ENCODE measurements around the gene COMMD3. TPM values are rescaled to one million over a fixed set of nuclear protein-coding genes. Genes with fewer than 3 reads are reported as not detected.
"Not testable (repeated sequence)": the region's sequence is repeated elsewhere in the genome, so short reads cannot be mapped to it uniquely, and the experiment has no call there.

Gene COMMD3
- total and polyA plus RNA-seq, 2 donors (not counting 1 experiment from before 2014, with no cell fraction given) = 46.0 to 74.3 TPM

GRCh38 chr10:22356324-22356873, 40.2 kb downstream of the COMMD3 start:
- TF ChIP-seq CTCF (IDR thresholded peaks at IDR 0.05) (no peak), EZH2 (IDR thresholded peaks at IDR 0.05; ENCODE audit: borderline replicate concordance, insufficient read depth, low read depth, low read length, poor library complexity, severe bottlenecking) (no peak)
- no peak overlapping the region for H3K4me3 ChIP-seq (ENCODE audit: control extremely low read depth in 1 of 5, extremely low read depth in 1 of 5, insufficient read depth in 1 of 5, low read depth in 2 of 5, low read length in 4 of 5)
- WGBS (ENCODE audit: insufficient coverage) = 89% methylated on average over 1 of the region's 4 CpGs
- Mint-ChIP-seq H3K9me3 (ENCODE audit: insufficient read depth) (no peaks in the 10 kb centered on the region), H3K27me3 (peaks cover 7% of the 10 kb centered on the region), H3K4me1 (no peaks in the 10 kb centered on the region), H3K27ac (no peak overlapping the region), H3K4me3 (no peak overlapping the region)
- ATAC-seq (ENCODE audit: low read depth) = no peak
- no peak overlapping the region for H3K27ac ChIP-seq (ENCODE audit: low read length in 2 of 2)
- H3K79me2 ChIP-seq (ENCODE audit: control insufficient read depth, insufficient read depth, low read length) = no peaks in the 10 kb centered on the region
- no peak for DNase-seq
- H2AFZ ChIP-seq (ENCODE audit: insufficient read depth, low read depth, low read length, poor library complexity, severe bottlenecking) = no peak overlapping the region
- no peak overlapping the region for H3K4me2 ChIP-seq (replicated peaks; ENCODE audit: low read depth, low read length, poor library complexity, severe bottlenecking)
- POLR2A ChIA-PET = no interaction called here
- no peaks in the 10 kb centered on the region for H3K4me1 ChIP-seq (ENCODE audit: control insufficient read depth in 2 of 2, insufficient read depth in 2 of 2, low read length in 2 of 2)
- no peak overlapping the region for H3K9ac ChIP-seq (ENCODE audit: low read length)
- H3K27me3 ChIP-seq (replicated peaks in 1 of 4; ENCODE audit: control extremely low read depth in 1 of 4, control insufficient read depth in 3 of 4, insufficient read depth in 4 of 4, low read length in 3 of 4) = no peaks in the 10 kb centered on the region
- no peaks in the 10 kb centered on the region for H4K20me1 ChIP-seq (ENCODE audit: control insufficient read depth, insufficient read depth, low read length, poor library complexity, severe bottlenecking)
- no peaks in the 10 kb centered on the region for H3K36me3 ChIP-seq (replicated peaks in 1 of 2; ENCODE audit: control extremely low read depth in 1 of 2, control insufficient read depth in 1 of 2, extremely low read depth in 1 of 2, insufficient read depth in 2 of 2, low read length in 1 of 2)
- intact Hi-C loops (cut with micrococcal nuclease) = no loop called here
- peaks cover 0 to 1% (median 0%) of the 10 kb centered on the region in 3 donors for H3K9me3 ChIP-seq (ENCODE audit: control extremely low read depth in 1 of 3, control insufficient read depth in 2 of 3, insufficient read depth in 1 of 3, low read length in 2 of 3)
- CTCF ChIA-PET = interaction anchor here (0.6 kb wide), 1 partner anchor 98 kb away, joined by 3 read pairs; no protein-coding TSS in a partner anchor

GRCh38 chr10:22357770-22358169, 41.6 kb downstream of the COMMD3 start:
- WGBS (ENCODE audit: insufficient coverage) = no CpG with 5 or more reads among the region's 4 CpGs

More at GRCh38 chr10:22357770-22358169, 41.6 kb downstream of the COMMD3 start:
- H2AFZ ChIP-seq (ENCODE audit: insufficient read depth, low read depth, low read length, poor library complexity, severe bottlenecking); intact Hi-C loops (cut with micrococcal nuclease); H3K27ac ChIP-seq (ENCODE audit: low read length in 2 of 2); H3K4me3 ChIP-seq (ENCODE audit: control extremely low read depth in 1 of 5, extremely low read depth in 1 of 5, insufficient read depth in 1 of 5, low read depth in 2 of 5, low read length in 4 of 5); H3K27me3 ChIP-seq (replicated peaks in 1 of 4; ENCODE audit: control extremely low read depth in 1 of 4, control insufficient read depth in 3 of 4, insufficient read depth in 4 of 4, low read length in 3 of 4); H3K9ac ChIP-seq (ENCODE audit: low read length); H3K27ac Mint-ChIP-seq; H4K20me1 ChIP-seq (ENCODE audit: control insufficient read depth, insufficient read depth, low read length, poor library complexity, severe bottlenecking); CTCF ChIA-PET; H3K4me1 ChIP-seq (ENCODE audit: control insufficient read depth in 2 of 2, insufficient read depth in 2 of 2, low read length in 2 of 2); DNase-seq; H3K27me3 Mint-ChIP-seq; H3K36me3 ChIP-seq (replicated peaks in 1 of 2; ENCODE audit: control extremely low read depth in 1 of 2, control insufficient read depth in 1 of 2, extremely low read depth in 1 of 2, insufficient read depth in 2 of 2, low read length in 1 of 2); H3K9me3 Mint-ChIP-seq (ENCODE audit: insufficient read depth); H3K4me2 ChIP-seq (replicated peaks; ENCODE audit: low read depth, low read length, poor library complexity, severe bottlenecking); ATAC-seq (ENCODE audit: low read depth); H3K4me3 Mint-ChIP-seq; POLR2A ChIA-PET; H3K4me1 Mint-ChIP-seq; H3K79me2 ChIP-seq (ENCODE audit: control insufficient read depth, insufficient read depth, low read length); H3K9me3 ChIP-seq (ENCODE audit: control extremely low read depth in 1 of 3, control insufficient read depth in 2 of 3, insufficient read depth in 1 of 3, low read length in 2 of 3): not testable (repeated sequence)

All from B cell (primary cell).